22Rv1 (cell line): ENCODE data around the gene DGKB.

Experiments
- CTCF ChIP-seq: fragments of 450-650 bp; IDR thresholded peaks from 2 replicates; pipeline ENCODE4 v1.5.1; 2017; ENCODE audit warnings: mild to moderate bottlenecking
- ZFX ChIP-seq: fragments of 450-650 bp; IDR thresholded peaks from 2 replicates; pipeline ENCODE4 v1.6.1; 2017; ENCODE audit warnings: antibody characterized with exemption, borderline replicate concordance

GRCh38 chr7:14776266-14776665 is 126.3 kb downstream of the DGKB start:
- no peak for TF ChIP-seq CTCF
- TF ChIP-seq ZFX, result no peak
